CD4-positive, alpha-beta T cell (primary cell): Measurements from ENCODE around the gene MEAK7. TPM values are rescaled to one million over a fixed set of nuclear protein-coding genes. Genes with fewer than 3 reads are reported as not detected.

Source experiments
- ATAC-seq: fragments of 200-7000 bp; cut with Tn5 transposase; one replicate; pipeline ENCODE4 v1.10.0; 2022; ENCODE audit warnings: mild to moderate bottlenecking; ENCODE audit not compliant: poor library complexity
- CTCF ChIA-PET: fragments of 350-600 bp; sonication (Branson Sonifier 250); formaldehyde crosslinking; loops from one replicate; lab custom pipeline; 2021; ENCODE audit warnings: antibody characterized with exemption, inconsistent platforms; lab: Charles Lee
- POLR2A ChIA-PET: fragments of 350-600 bp; sonication (Branson Sonifier 250); formaldehyde crosslinking; loops from one replicate; lab custom pipeline; 2021; ENCODE audit warnings: antibody characterized with exemption, inconsistent platforms; lab: Charles Lee
- DNase-seq, 14 experiments: peaks; one replicate each; pipeline ENCODE4 v3.0.0-alpha.2; 2013 to 2020; ENCODE audit warnings: mixed read lengths in 2 of 14
- H3K27ac ChIP-seq, 2 donors: one replicate each; pipeline versions ENCODE4 v1.5.1 to v1.7.0; 2013; ENCODE audit warnings: low read length in 2 of 2, low read depth in 1 of 2, mild to moderate bottlenecking in 1 of 2
- H3K27me3 ChIP-seq, 2 experiments: 1 replicate in 1 of 2; 2 replicates in 1 of 2; pipeline versions ENCODE4 v1.6.1 to v1.7.0; 2013; ENCODE audit warnings: low read length in 2 of 2, control low read depth in 1 of 2, mild to moderate bottlenecking in 1 of 2, moderate library complexity in 1 of 2; ENCODE audit not compliant: insufficient read depth in 2 of 2, control insufficient read depth in 1 of 2
- H3K36me3 ChIP-seq: one replicate; pipeline ENCODE4 v1.6.1; 2013; ENCODE audit warnings: low read length, control low read depth; ENCODE audit not compliant: insufficient read depth
- H3K4me1 ChIP-seq: one replicate; pipeline ENCODE4 v1.6.1; 2013; ENCODE audit warnings: low read length, control low read depth; ENCODE audit not compliant: insufficient read depth
- H3K4me3 ChIP-seq: one replicate; pipeline ENCODE4 v1.5.1; 2013; ENCODE audit warnings: mild to moderate bottlenecking, low read length, moderate library complexity
- H3K9me3 ChIP-seq, 2 experiments: 1 replicate in 1 of 2; 2 replicates in 1 of 2; pipeline versions ENCODE4 v1.6.1 to v1.7.0; 2013; ENCODE audit warnings: low read length in 2 of 2, mild to moderate bottlenecking in 2 of 2, control low read depth in 1 of 2, moderate library complexity in 1 of 2; ENCODE audit not compliant: control insufficient read depth in 1 of 2, insufficient read depth in 1 of 2
- H3K27ac Mint-ChIP-seq: one replicate; pipeline ENCODE4 v1.8.0; 2020; ENCODE audit warnings: mixed read lengths
- H3K27me3 Mint-ChIP-seq: one replicate; pipeline ENCODE4 v1.8.0; 2021; ENCODE audit warnings: mixed read lengths
- H3K36me3 Mint-ChIP-seq: one replicate; pipeline ENCODE4 v1.8.0; 2021; ENCODE audit warnings: low read depth, mixed read lengths
- H3K4me1 Mint-ChIP-seq: one replicate; pipeline ENCODE4 v1.8.0; 2021; ENCODE audit warnings: low read depth, mixed read lengths
- H3K4me3 Mint-ChIP-seq: one replicate; pipeline ENCODE4 v1.8.0; 2020; ENCODE audit warnings: mild to moderate bottlenecking, mixed read lengths
- H3K9me3 Mint-ChIP-seq: one replicate; pipeline ENCODE4 v1.8.0; 2020; ENCODE audit warnings: mixed read lengths
- CTCF ChIP-seq: fragments of 200-600 bp; IDR thresholded peaks from one replicate; pipeline ENCODE4 v1.8.0; 2022; ENCODE audit warnings: antibody characterized with exemption, mild to moderate bottlenecking
- intact Hi-C, 2 experiments: fragments of 100-400 bp; cut with DNase I in 1 of 2; cut with micrococcal nuclease in 1 of 2; formaldehyde crosslinking; loops; one replicate each; pipeline versions ENCODE4 v1.15.1 to v1.9.0; 2023 to 2025; cut with DNase I, micrococcal nuclease
- polyA plus RNA-seq, 2 donors: library from polyadenylated mRNA; unstranded; fragments of 120-200 nt; gene quantifications; one replicate each; pipeline ENCODE4 v1.2.1, GENCODE V29; 2013
- total RNA-seq, 174 experiments: library from RNA in 2 of 174; stranded (reverse) in 2 of 174; gene quantifications; one replicate each; pipeline ENCODE4 v1.2.3 and lab custom pipeline; 2021 to 2026

MEAK7 gene
- total RNA-seq (1 to 10 TPM; 1.9 to 3.7 TPM), total RNA-seq (lab: John Stamatoyannopoulos, UW) (0.72 to 24.9 (median 9.1) reads per million in 172 experiments)
- 6.8 TPM for polyA plus RNA-seq (2013, experiment 1 of 2)
- polyA plus RNA-seq (2013, experiment 2 of 2), result 5.9 TPM

GRCh38 chr16:84504420-84505248, at the start of gene MEAK7:
Gene MEAK7, minus strand, starts transcription at chr16:84504659. Its CDS starts 6,573 bp downstream, at chr16:84498086.
- peaks cover 62% of the 10 kb centered on the region for H3K4me1 Mint-ChIP-seq
- no peaks in the 10 kb centered on the region for H3K27me3 Mint-ChIP-seq
- Histone ChIP-seq H3K4me1 (peaks cover 64% of the 10 kb centered on the region), H3K9me3 (no peaks in the 10 kb centered on the region), H3K4me3 (peak within 1 kb of the TSS; percentile 85), H3K27me3 (no peaks in the 10 kb centered on the region), H3K27ac (peak within 1 kb of the TSS; percentile 34 to 46), H3K36me3 (peaks cover 4% of the 10 kb centered on the region)
- H3K4me3 Mint-ChIP-seq, result peak within 1 kb of the TSS; percentile 93
- H3K36me3 Mint-ChIP-seq, result peaks cover 1% of the 10 kb centered on the region
- H3K27ac Mint-ChIP-seq, result peak within 1 kb of the TSS; percentile 90
- CTCF ChIA-PET, result interaction anchor here (2.7 kb wide), 1 partner anchor 117 kb away, joined by 16 read pairs; no protein-coding TSS in a partner anchor
- TF ChIP-seq CTCF, result no peak
- intact Hi-C loops, result loop anchor here in 1 of 2 experiments (5.0 to 10.0 kb wide), 5 partner anchors 227 to 547 kb away; partner anchors contain the start of genes KIAA0513 and TAF1C
- POLR2A ChIA-PET, result interaction anchor here (0.6 to 3.4 kb wide), 13 partner anchors 8 to 309 kb away, joined by 3 to 20 read pairs (median 4); partner anchors contain the start of genes COTL1 and KLHL36
- DNase-seq, result peak; percentile 95 to 98 (median 98)
- H3K9me3 Mint-ChIP-seq, result no peaks in the 10 kb centered on the region
- ATAC-seq, result peak; percentile 95

- Mint-ChIP-seq H3K27me3 (no peaks in the 10 kb centered on the region), H3K27ac (no peak overlapping the region), H3K36me3 (no peaks in the 10 kb centered on the region), H3K4me1 (peaks cover 24% of the 10 kb centered on the region), H3K9me3 (no peaks in the 10 kb centered on the region), H3K4me3 (no peak overlapping the region)
- no peaks in the 10 kb centered on the region for H3K36me3 ChIP-seq
- peak overlapping the region; percentile 62 for H3K4me3 ChIP-seq
- H3K4me1 ChIP-seq, result peaks cover 43% of the 10 kb centered on the region
- ChIA-PET POLR2A (no interaction called here), CTCF (interaction anchor here (0.7 to 1.4 kb wide), 6 partner anchors 11 to 48 kb away, joined by 3 to 4 read pairs (median 4); no protein-coding TSS in a partner anchor)
- TF ChIP-seq CTCF, result no peak
- ATAC-seq (no peak), DNase-seq (peak in 13 of 14 experiments; percentile 27 to 90 (median 48))
- H3K27me3 ChIP-seq, result no peaks in the 10 kb centered on the region
- peak overlapping the region; percentile 51 to 63 for H3K27ac ChIP-seq
- intact Hi-C loops, result no loop called here
- no peaks in the 10 kb centered on the region for H3K9me3 ChIP-seq
Observed at GRCh38 chr16:84553873-84554399, 49.5 kb upstream of the MEAK7 start.

- no peaks in the 10 kb centered on the region for H3K27me3 Mint-ChIP-seq
- intact Hi-C loops, result no loop called here
- Histone ChIP-seq H3K9me3 (no peaks in the 10 kb centered on the region), H3K27me3 (no peaks in the 10 kb centered on the region), H3K4me1 (peaks cover 56% of the 10 kb centered on the region), H3K27ac (peak overlapping the region; percentile 9 to 63), H3K4me3 (peak overlapping the region; percentile 62), H3K36me3 (no peaks in the 10 kb centered on the region)
- no peaks in the 10 kb centered on the region for H3K36me3 Mint-ChIP-seq
- ChIA-PET POLR2A (interaction anchor here (0.8 kb wide), 1 partner anchor 56 kb away, joined by 3 read pairs; no protein-coding TSS in a partner anchor), CTCF (interaction anchor here (1.0 to 2.7 kb wide), 6 partner anchors 10 to 69 kb away, joined by 3 to 15 read pairs (median 3); no protein-coding TSS in a partner anchor)
- TF ChIP-seq CTCF, result no peak
- H3K9me3 Mint-ChIP-seq, result no peaks in the 10 kb centered on the region
- DNase-seq (no peak), ATAC-seq (no peak)
- H3K4me3 Mint-ChIP-seq, result no peak overlapping the region
- no peak overlapping the region for H3K27ac Mint-ChIP-seq
- peaks cover 26% of the 10 kb centered on the region for H3K4me1 Mint-ChIP-seq
Observed at GRCh38 chr16:84552135-84552534, 47.7 kb upstream of the MEAK7 start.
